GM19023 (cell line): ENCODE measurements around the gene PCSK1.
"Not testable (repeated sequence)": the region's sequence is repeated elsewhere in the genome, so short reads cannot be mapped to it uniquely, and the experiment has no call there.

Experiments used
- ATAC-seq: cut with Tn5 transposase; IDR thresholded peaks from one replicate; pipeline ENCODE4 v1.9.1; 2021; ENCODE audit warnings: mild to moderate bottlenecking, moderate library complexity; ENCODE audit not compliant: unreplicated experiment

PCSK1 gene

DNA sequence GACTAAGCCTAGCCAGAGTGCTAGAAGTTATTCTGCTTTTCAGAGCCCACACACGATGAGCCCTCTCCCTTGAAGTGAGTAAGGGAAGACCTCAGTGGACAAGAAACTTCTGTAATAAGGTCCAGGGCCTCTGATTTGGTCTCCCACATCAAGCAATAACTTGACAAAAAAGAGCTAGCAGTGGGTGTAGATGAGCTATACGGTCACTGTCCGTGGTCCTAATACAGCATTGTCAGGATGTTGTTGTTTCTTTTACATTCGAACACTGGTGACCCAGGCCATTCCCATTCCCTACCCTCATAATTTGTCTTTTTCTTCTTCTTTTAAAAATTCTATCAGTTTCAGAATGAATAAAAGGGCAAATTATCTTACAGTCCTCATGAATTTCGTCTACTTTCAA, 5.2 kb downstream of the PCSK1 start:
- ATAC-seq = no peak

DNA sequence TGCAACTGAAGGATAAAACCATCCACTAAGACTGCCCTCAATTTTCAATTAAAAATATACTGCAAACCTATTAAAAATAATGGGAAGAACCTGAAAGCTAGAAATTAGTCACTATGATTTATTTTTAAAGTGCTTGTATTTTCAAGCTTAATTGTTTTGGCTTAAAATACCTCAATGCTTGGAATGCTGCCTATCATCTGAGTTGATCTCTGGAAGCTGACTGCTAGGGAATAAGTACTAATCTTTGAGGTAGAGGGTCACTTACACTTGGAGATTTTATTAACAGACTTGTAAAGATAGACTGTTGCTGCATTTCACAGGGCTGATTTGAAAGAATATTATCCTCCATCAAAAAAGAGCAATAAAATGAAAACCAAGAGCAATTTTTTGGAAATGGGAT, 6.2 kb downstream of the PCSK1 start:
- ATAC-seq = no peak

DNA sequence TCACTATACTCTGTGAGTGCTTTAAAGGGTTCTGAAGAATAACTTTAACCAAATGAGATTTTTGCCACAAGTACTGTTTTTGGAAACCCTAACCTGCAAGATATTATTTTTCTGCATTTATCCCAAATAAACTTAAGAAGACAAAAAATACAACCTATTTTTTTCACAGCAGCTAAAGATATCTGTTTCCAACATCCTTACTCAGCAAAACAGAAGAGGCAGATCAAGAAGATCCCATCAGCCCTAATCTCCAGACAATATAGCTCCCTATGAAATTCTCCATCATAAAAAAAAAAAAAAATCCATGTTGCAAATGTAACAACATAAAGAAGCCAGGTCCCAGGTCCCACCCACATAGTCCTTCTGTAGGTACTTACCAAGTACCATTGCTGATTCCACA, 7.6 kb downstream of the PCSK1 start:
- no peak for ATAC-seq

DNA sequence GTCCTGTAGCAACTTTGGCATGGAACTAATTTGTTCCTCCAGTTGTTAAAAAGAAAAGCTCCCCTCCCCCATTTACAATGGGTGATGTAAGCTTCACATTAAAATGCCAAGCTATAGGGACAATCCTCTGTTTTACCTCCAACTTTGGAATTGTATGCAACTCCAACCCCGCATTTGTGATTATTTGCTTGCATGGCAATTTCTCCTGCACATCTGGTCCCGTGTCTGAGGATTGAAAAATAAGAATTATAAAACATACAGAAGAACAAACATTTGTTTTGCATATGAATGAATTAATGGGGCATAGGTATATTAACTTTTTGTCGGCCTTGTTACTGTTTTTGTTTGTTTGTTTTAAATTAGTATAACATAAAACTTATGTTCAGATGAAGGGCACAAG, 17.2 kb downstream of the PCSK1 start:
- no peak for ATAC-seq

DNA sequence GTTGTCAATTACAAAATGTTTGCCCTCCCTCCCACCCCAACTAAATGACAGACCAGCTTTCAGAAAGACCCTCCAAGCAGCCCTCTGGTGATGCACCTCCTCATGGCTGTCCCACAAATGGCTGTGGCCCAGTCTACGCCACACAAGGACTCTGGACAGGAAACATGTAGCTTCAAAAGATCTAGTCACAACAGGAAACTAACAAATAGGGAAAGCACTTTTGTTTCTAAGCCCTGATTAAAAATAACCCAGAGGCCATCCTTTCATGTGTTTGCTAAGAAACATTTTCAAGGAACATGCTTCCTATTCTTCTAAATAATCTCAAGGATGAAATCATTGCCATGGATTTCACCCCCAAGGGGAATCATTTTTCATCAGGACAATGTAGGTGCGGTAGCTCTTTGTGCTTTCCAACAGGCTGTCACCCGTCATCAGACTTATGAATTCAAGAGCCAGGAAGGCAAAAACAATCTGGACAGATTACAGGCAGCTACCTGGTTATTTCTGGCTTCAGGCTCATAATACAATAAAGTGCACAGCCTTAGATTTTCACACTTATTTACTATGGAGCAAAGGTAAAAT, 20.1 kb downstream of the PCSK1 start:
- no peak for ATAC-seq

DNA sequence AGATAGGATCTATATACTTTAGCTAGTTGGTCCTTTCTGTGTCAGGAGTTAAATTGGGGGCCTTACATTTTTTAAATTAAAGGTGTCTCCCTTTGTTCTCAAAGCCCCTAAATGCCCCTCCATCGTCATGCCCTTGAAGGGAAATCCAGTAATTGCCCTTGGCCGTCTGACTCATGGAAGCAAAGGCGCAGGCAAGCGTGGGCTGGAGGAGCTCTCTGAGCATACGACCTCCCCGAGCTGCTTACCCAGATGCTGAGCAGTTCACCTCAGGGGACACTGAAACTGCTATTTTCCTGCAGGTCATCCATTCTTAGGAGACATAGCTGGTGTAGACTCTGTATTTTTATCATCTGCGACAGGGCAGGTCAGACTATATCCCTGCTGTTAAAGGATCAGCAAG, 23.0 kb downstream of the PCSK1 start:
- no peak for ATAC-seq

DNA sequence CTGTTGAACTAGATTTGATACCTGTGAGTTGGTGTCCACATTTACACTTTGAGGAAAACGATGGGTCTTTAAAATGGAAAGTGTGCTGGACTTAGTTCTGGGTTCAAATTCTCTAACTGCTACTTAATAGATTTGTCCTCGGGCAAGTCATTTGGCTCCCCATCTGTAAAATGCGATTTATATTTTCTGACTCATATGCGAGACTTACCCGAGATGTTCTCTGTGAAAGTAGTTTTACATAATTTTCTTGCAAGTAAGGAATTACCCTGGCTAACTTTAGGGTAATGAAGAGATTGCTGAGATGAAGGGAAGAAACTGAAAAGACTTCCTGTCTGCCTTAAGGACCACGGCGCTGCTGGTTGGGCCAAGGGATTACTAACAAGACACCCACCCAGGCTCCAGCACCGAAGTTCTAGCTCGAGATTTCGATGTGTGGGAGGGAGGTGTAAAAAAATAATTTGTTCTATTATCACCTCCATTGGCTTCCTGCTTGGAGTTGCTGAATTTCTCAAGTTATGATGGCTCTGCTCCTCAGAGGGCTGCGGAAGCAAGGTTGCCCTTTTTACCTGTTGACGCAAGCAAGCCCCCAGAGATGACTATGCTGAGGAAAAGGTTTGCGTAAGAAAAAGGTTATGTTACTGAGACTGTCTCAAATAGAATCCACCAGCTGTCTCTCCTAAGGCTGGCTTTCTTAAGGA, 24.1 kb downstream of the PCSK1 start:
- ATAC-seq = no peak

DNA sequence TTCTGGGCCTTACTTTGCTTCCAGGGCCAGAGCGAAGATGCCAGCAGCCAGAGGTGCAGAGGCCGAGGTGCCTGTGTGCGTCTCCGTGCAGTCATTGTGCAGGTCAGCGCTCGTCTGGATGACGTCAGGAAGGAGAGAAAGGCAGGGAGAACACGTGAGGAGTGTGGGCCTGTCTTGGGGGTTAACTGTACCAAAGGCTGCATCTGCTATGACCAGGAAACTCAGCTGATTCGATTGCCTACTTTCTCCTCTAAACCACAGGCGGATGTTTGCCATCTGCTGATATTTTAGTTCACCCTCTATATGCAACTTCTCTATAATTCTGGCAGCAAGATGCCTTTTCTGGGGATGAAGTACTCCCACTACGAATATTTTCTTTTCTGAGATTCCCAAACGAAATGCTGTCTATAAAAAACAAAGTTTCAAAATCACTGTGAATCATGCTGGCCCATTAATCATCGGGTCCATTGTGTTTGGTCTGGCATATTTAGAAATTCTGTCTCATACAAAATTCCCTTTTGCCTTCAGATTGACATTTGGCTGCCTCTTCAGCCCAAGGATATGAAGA, 24.8 kb downstream of the PCSK1 start:
- no peak for ATAC-seq

DNA sequence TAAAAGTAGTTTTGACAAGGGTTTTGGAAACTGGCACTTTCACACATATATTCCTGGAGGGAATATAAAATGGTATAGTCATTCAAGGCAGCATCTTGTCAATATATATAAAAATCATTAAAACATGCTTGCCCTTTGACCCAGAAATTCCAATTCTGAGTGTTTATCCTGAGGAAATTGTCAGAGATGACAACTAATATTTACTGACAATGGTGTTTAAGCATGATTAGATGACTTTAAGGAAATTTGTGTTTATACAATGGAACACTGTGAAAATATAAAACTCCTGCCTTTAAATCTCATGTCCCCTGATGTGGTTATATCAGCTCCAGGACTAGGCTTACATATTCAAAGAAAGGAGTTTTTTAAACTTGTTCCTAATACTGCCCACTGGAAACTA, 25.6 kb downstream of the PCSK1 start:
- no peak for ATAC-seq

DNA sequence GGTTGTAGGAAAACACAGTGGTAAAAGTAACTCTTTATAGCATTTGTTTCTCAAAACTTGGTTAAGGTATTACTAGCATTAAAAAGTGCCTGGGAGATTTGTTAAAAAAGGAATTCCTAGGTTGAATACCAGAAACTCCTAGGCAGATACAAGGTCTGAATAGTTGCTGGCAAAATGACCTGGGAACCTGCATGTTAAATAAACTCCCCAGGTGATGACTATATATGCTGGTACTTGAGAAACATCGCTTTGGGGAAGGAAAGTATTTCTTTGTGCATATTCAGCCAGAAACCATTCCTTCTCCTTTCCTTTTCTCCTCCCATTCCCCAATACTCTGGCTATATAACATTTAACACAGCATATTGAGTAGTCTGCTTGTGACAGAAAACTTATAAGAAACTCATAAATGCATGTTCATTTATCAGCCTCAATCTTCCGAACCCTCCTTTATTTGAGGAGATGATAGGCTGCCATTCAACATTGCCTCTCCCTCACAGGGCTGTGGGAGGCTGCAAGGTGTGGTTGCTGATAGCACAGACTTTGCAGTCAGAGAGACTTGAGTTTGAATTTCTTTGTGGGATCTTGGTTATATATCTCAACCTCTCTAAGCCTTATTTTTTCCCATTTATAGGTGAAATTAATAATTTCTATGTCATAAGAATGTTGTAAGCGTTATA, 28.7 kb downstream of the PCSK1 start:
- ATAC-seq = no peak

DNA sequence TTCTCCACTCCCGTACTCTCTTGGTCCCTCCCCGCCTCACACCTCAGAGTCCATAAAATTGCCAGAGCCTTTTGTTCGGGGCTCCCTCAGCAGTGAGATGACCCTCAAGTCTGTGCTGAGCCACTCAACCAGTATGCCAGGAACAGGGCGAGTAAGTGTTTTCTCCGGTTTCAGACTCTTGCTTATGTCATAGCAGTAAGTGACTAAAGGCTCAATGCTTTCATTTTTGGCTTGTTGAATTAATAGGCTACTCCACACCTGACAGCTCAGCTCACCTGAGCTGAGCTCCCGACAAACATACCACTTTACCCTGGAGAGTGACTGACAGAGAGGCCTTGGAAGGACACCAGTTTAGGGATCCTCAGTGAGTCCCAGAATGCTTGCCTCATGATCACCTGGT, 30.5 kb downstream of the PCSK1 start:
- no peak for ATAC-seq

DNA sequence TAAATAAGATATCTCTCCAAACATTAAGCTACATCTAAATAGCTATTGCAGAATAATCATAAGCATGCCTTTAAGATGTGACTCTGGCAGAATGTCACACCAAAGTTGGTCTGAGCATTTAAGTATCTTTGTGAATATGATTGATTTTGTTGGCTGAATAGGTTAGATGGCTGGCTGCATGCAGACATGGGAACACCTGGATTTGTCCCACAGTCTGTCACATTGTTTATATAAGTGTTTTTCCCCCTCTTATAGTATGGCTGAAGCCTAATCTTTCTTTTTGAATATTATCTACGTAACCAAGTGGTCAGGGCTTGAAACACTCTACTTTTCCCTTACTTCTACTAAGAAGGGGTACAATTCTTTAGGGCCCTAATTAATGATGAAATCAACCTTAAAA, 36.2 kb downstream of the PCSK1 start:
- no peak for ATAC-seq

DNA sequence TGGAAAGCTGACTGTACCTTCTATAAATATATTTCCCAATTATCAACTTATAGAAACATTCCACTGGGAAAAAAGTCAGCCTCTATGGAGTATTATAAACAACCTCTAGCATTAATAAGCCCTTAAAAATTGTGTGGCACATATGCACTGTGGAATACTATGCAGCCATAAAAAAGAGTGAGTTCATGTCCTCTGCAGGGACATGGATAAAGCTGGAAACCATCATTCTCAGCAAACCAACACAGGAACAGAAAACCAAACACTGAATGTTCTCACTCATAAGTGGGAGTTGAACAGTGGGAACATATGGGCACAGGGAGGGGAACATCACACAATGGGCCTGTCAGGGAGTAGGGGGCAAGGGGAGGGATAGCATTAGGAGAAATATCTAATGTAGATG, 37.8 kb downstream of the PCSK1 start:
- ATAC-seq = not testable (repeated sequence)

DNA sequence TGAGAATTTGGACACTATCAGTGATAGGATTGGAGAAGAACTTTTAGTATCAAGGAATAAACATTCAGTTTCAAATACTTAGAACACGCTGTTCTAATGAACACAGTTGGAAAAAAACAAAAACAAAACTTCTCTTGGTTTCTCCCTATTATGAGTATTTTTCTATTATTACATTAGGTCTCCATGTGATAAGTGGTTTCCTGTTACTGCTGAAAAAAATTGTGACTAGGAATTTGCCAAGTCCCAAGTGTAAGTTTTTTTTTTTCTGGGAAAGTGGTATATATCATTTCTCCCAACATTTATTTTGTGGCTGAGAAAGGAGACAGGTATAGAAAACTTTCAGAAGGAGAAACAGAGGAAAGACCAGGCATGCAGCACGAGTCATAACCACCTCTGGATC, 41.1 kb downstream of the PCSK1 start:
- no peak for ATAC-seq

DNA sequence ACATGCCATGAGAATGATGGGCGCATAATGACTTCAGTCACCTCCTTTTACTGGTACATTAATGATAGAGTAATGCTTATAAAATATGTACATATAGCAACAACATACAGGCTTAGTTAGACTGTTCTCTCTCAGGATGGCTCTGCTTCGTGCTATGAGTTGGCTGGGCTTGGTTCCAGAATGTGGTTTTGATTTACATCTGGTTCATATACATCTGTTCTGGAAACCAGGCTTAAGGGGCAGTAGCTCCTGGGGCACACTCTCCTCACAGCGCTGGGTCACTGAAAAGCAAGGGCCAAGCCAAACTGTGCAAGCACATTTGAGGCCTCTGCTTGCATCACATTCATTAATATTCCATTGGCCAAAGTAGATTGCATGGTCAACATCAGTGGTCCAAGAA, 44.9 kb downstream of the PCSK1 start:
- ATAC-seq = no peak

DNA sequence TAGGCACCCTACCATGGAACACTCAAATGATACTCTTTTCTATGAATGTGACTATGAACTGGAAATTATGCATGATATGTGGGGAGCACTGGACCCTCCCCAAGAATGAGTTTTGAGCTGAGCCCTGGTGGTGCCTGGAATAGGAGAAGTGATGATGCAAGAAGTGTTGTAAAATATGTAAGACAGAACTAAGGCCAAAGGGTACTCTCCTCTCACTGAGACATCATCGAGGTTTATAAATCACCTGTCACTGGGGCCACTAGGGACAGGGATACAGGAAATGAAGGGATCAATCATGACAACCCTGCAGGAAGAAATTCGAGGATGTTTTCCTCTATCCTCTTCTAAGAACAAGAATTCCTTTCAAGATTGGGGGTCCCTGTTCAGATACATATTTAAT, 45.4 kb downstream of the PCSK1 start:
- no peak for ATAC-seq

DNA sequence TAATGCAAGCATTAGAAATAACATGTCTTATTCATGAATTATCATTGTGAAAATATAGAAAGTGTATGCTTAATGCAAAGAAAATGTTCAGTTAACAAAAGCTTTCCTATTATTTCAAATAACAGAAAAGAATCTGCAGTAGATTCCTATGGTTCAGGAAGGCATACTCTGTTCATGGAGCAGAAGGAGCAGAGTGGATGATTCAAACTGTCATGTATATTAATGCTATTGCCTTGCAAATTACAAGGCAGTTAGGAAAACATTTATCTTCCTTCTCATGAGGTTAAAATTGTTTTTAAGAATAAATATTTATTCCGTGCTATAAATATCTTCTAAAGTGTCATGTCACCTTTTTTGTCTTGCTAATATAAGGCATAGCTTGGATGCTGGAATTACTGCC, 47.5 kb downstream of the PCSK1 start:
- no peak for ATAC-seq

DNA sequence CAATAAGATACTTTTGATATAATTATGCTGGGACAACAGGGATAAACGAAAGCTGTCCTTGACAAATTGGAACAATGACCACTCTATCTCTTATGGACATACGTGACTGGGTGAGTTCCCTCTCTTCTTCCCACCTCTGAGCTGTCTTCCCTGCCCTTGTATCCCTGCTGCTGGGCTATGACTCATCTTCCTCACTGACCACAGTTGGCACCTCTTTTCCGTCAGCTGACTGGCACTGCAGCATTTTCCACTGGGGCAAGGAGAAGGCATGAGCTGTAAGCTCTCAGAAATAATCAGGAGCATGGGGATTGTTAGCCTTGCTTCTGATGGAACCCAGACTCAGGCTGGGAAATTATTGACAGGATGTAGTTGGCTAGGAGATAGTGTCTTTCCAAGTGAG, 48.7 kb downstream of the PCSK1 start:
- ATAC-seq = no peak

DNA sequence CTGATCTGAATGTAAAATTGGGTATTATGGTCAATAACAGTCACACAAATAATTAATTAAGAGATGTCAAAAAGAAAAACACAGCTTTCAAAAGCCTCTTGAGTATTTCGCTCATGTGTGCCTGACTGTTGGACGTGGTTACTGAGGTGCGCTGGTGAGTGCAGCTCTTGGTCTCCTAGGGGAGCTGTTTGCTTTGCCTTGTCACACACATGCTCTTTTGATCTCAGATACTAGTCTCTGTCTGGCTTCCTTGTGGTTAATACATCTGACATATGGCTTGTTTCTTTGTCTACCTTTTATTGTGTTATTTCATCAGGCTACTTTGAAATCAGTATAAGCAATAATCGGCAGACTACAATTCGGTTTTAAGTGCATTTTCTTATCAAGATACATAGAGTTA, 51.5 kb downstream of the PCSK1 start:
- ATAC-seq = no peak

DNA sequence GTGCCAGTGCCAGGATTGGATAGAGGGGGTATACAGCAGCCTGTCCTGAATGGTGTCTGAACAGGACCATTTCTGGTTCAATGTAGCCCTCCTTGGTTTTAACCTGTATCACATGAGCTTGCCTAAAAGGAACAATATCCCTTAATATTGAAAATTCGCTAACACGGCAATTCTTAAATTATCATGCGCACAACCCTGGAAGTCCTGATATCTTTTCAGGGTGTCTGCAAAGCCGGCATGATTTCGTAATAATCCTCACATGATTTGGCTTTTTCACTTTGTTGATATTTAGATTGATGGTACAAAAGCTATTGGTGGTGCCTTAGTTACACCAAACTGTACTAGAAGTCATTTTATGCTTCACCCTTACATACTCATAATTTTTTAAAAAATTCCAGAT, 53.2 kb downstream of the PCSK1 start:
- no peak for ATAC-seq

DNA sequence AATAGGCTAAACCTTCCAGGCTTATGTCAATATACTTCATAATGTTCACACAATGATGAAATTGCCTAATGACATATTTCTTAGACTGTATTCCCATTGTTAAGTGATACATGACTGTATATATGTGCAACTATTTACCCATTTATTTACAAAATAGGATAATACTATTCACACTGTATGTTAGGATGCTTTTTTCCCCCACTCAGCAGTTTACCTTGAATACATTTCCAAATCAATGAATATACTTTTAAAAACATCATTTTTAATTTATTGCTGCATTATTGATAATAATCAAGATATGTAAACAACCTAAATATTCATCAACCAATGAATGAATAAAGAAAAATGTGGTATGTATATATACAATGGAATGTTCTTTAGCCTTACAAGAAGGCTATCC, 55.5 kb downstream of the PCSK1 start:
- ATAC-seq = no peak

DNA sequence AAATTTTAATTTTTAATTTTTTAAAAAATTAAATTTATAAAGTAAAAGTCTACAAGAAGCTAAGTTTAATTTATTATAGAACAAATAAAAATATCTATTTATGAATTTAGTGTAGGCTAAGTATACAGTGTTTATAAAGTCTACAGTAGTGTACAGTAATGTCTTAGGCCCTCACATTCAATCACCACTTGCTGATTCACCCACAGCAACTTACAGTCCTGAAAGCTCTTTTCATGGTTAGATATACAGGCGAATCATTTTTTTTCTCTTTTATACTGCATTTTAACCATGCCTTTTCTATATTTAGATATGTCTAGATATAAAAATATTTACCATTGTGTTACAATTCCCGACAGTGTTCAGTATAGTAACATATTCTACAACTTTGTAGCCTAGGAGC, 55.9 kb downstream of the PCSK1 start:
- ATAC-seq = no peak
